KMS-11 (cell line): Measurements from ENCODE around the gene DMXL2.
"Not testable (repeated sequence)": the region's sequence is repeated elsewhere in the genome, so short reads cannot be mapped to it uniquely, and the experiment has no call there.

Experiments used
- H2AFZ ChIP-seq: fragments of 200-600 bp; sonication (generic); 2 replicates; pipeline ENCODE4 v1.6.1; 2016; ENCODE audit warnings: antibody characterized with exemption, mixed run types, low read depth
- H3K27ac ChIP-seq: fragments of 200-600 bp; sonication (generic); 2 replicates; pipeline ENCODE4 v1.6.1; 2016; ENCODE audit warnings: mild to moderate bottlenecking, mixed run types
- H3K27me3 ChIP-seq: fragments of 200-600 bp; sonication (generic); 2 replicates; pipeline ENCODE4 v1.6.1; 2017; ENCODE audit warnings: mild to moderate bottlenecking, low read depth, mixed run types, moderate library complexity; ENCODE audit not compliant: insufficient read depth
- H3K36me3 ChIP-seq: fragments of 200-600 bp; sonication (generic); 2 replicates; pipeline ENCODE4 v1.6.1; 2017; ENCODE audit warnings: mild to moderate bottlenecking, mixed run types; ENCODE audit not compliant: insufficient read depth
- H3K4me1 ChIP-seq: fragments of 200-600 bp; sonication (generic); 2 replicates; pipeline ENCODE4 v1.6.1; 2016; ENCODE audit warnings: mild to moderate bottlenecking, low read depth, mixed run types; ENCODE audit not compliant: poor library complexity, severe bottlenecking
- H3K4me2 ChIP-seq: fragments of 200-600 bp; sonication (generic); 2 replicates; pipeline ENCODE4 v1.7.0; 2016; ENCODE audit warnings: mild to moderate bottlenecking, mixed run types
- H3K4me3 ChIP-seq: fragments of 200-600 bp; sonication (generic); IDR thresholded peaks from 2 replicates; pipeline ENCODE4 v1.6.1; 2017; ENCODE audit warnings: low read depth, low read length, mixed read lengths; ENCODE audit not compliant: insufficient read depth
- H3K79me2 ChIP-seq: fragments of 200-600 bp; sonication (generic); 2 replicates; pipeline ENCODE4 v1.6.1; 2016; ENCODE audit warnings: low read depth, mixed run types; ENCODE audit not compliant: insufficient read depth
- H3K9ac ChIP-seq: fragments of 200-600 bp; sonication (generic); 2 replicates; pipeline ENCODE4 v1.6.1; 2016; ENCODE audit warnings: mild to moderate bottlenecking, mixed run types
- H4K20me1 ChIP-seq: fragments of 200-600 bp; sonication (generic); 2 replicates; pipeline ENCODE4 v1.6.1; 2016; ENCODE audit warnings: mild to moderate bottlenecking, mixed run types; ENCODE audit not compliant: insufficient read depth
- CTCF ChIP-seq: fragments of 200-600 bp; sonication (generic); conservative IDR thresholded peaks from 2 replicates; pipeline ENCODE4 v1.6.1; 2017; ENCODE audit warnings: low read depth, mild to moderate bottlenecking, antibody characterized with exemption, low read length, moderate library complexity, mixed read lengths

The DMXL2 gene

GRCh38 chr15:51448622-51449399 lies 173.8 kb downstream of the DMXL2 start:
- Histone ChIP-seq H4K20me1 (no peaks in the 10 kb centered on the region), H3K27me3 (peaks cover 3% of the 10 kb centered on the region; the same call in 1 of the 2 replicates), H3K4me2 (no peak overlapping the region), H3K4me1 (peaks cover 49% of the 10 kb centered on the region), H2AFZ (no peak overlapping the region), H3K9ac (no peak overlapping the region), H3K27ac (no peak overlapping the region), H3K4me3 (no peak overlapping the region), H3K79me2 (no peaks in the 10 kb centered on the region), H3K36me3 (no peaks in the 10 kb centered on the region)
- no peak for TF ChIP-seq CTCF

DNA sequence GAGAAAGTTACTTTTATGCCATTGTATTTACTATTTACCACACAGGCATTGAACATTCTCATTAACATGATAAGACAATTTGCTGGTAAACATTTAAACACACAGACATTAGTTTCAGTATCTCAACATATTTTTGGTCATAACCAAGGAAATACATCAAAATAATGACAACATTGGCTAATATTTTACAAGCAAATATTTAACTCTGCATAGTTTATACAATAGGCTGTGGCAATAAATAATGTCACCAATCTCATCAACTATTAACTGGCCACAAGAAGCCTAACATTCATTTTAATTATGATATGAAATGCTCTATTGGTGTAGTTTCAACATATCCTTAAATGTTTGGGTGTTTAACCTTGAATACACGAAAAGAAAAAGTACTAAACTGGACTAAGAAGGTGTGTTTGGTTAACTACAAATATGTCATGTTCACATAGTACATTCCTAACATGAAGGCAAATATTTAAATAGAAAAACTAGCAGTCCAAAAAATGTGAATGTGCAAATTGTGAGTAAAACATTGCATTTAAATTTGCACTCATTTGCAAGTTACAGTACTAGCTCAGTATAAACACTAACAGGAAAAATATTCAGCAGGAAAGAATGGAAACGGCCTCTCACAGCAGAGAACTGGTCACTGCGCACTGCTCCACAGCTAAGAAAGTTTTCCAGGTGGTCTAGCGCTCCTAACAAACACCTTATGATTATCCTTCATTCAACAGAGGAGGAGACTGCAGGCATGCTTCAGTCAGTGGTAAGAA lies 174.5 kb downstream of the DMXL2 start:
- no peak overlapping the region for H3K4me3 ChIP-seq
- H2AFZ ChIP-seq, result no peak overlapping the region
- no peaks in the 10 kb centered on the region for H3K79me2 ChIP-seq
- no peak overlapping the region for H3K27ac ChIP-seq
- H3K4me2 ChIP-seq, result no peak overlapping the region
- no peak overlapping the region for H3K9ac ChIP-seq
- H3K36me3 ChIP-seq, result no peaks in the 10 kb centered on the region
- peaks cover 50% of the 10 kb centered on the region for H3K4me1 ChIP-seq
- H4K20me1 ChIP-seq, result no peaks in the 10 kb centered on the region
- no peak for TF ChIP-seq CTCF
- peaks cover 3% of the 10 kb centered on the region; the same call in 1 of the 2 replicates for H3K27me3 ChIP-seq

- H3K4me3 ChIP-seq, H3K79me2 ChIP-seq, H3K27me3 ChIP-seq, H3K9ac ChIP-seq, H4K20me1 ChIP-seq, H3K36me3 ChIP-seq: not testable (repeated sequence)
- H3K4me1 ChIP-seq, result peaks cover 50% of the 10 kb centered on the region
- H3K27ac ChIP-seq, result peak overlapping the region; percentile 23; the same call in 1 of the 2 replicates
- peak overlapping the region; percentile 37; the same call in 1 of the 2 replicates for H3K4me2 ChIP-seq
- peak overlapping the region; percentile 11; the same call in 1 of the 2 replicates for H2AFZ ChIP-seq
Observed at GRCh38 chr15:51446029-51446744, 176.4 kb downstream of the DMXL2 start.

- Histone ChIP-seq H3K4me1 (peaks cover 50% of the 10 kb centered on the region), H3K4me2 (no peak overlapping the region), H3K36me3 (no peaks in the 10 kb centered on the region), H3K27ac (no peak overlapping the region), H4K20me1 (no peaks in the 10 kb centered on the region), H3K9ac (no peak overlapping the region), H3K27me3 (peaks cover 3% of the 10 kb centered on the region; the same call in 1 of the 2 replicates), H3K79me2 (no peaks in the 10 kb centered on the region), H2AFZ (no peak overlapping the region), H3K4me3 (no peak overlapping the region)
- TF ChIP-seq CTCF, result no peak
Observed at GRCh38 chr15:51444807-51445206, 177.8 kb downstream of the DMXL2 start.
